Mesenteric fat pad (tissue), 1 donor: ENCODE measurements around the gene KRT35. TPM values are rescaled to one million over a fixed set of nuclear protein-coding genes. Genes with fewer than 3 reads are reported as not detected.
"Not testable (repeated sequence)": the region's sequence is repeated elsewhere in the genome, so short reads cannot be mapped to it uniquely, and the experiment has no call there.

Experiments
- DNase-seq: peaks from one replicate; pipeline ENCODE4 v3.0.0-alpha.2; 2020; ENCODE audit warnings: low spot score
- total RNA-seq: library from RNA; stranded (reverse); fragmentation: NEBNext Ultra II Directional; extraction: Animal tissue kit (Norgen Biotek cat#: 25700); gene quantifications from one replicate; pipeline ENCODE4 v1.2.1, GENCODE V29; 2021
- donor health status: DM: yes; HTN: yes; CAD: no.

Gene KRT35
- total RNA-seq, 1 donor from 2014 or later, result not detected

GRCh38 chr17:41462705-41463104, 18.2 kb downstream of the KRT35 start:
- DNase-seq, result no peak

DNA sequence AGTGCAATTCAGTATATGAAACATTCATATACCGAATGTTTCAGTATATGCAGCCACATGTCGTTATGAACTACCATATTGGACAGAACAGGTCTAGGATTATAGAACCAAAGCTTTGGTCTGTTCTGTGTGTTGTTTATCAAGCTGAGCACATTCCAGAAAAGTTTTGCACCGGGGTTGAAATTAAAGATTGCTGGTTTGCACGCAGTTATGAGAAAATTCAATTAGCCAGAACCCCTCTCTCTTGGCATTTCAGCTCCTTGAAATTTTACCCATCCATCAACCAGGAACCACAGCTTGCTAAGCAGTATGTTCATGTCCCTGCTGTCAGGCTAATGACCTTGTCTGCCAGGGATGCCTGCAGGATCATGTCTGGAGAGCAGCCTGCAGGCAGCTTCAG, 23.3 kb downstream of the KRT35 start:
- DNase-seq, result no peak

DNA sequence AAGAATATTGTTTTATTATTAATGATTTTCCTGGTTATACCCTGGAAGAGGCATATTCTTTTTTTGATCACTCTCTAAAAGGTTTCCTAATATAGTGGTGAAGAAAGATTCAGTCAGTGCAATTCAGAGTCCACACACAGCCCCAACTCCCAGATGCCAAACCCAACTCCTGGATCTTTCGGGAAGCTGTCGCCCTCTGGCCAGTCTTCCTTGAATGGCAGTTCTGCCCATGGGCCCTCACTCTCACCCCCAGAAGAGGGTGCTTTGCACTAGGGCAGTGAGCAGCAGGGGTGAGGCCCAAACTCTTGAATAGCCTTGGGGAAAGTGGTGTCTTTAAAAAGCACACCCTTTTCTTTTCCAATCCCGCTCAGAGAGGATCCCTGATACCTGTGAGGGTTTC, 24.7 kb downstream of the KRT35 start:
- no peak for DNase-seq

DNA sequence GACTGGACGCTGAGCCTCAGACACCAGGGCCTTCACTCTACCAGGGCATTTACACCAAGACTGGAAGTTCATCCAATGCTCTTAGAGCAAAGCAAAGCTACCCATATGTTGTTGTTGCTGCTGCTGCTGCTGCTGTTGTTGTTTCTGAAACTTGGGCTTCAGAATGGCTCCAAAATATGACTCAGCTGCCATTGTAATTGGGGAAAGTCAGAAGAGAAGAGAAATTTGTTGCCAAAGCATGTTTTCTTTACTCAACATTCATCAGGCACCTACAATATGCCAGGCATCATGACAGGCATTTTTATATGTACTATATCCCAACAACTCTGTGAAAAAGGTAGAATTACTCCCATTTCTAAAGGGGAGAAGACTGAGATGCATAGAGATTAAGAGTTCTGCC, 25.7 kb downstream of the KRT35 start:
- DNase-seq, result no peak

DNA sequence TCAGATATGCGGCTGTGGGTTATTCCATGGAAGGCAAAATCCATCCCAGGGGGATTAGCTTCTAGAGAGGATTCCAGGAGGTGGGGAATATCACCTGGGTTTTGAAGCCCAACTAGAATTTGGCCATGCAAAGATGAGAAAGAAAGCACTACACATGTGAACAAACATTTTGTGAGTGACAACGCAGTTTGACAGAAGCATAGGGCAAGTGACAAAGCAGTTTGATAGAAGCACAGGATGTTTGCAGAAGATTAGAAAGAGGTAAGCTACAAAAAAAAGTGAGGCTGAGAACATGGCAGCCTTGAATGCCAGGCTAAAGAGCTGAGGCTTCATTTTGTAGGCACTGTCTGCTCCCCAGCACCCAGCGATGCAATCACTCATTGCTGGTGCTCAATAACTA, 27.9 kb downstream of the KRT35 start:
- no peak for DNase-seq

DNA sequence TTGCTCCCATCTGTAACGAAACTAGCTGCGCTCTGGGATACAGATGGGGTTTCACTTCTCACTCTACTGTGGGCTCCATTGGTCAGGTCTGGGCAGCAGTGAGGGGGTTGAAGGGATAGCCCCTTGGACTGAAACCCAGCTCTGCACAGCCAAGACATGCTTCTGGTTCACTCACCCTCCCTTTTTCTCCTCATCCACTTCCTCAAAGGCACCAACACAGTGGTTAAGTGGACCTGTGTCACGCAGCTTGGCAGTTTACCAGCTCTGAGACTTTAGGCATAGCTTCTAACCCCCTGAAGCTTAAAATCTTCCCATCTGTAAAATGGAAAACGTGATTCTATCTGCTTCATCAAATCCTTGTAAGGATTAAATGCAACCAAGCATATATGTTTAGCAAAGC, 28.7 kb downstream of the KRT35 start:
- DNase-seq, result no peak

GRCh38 chr17:41451154-41451728, 29.7 kb downstream of the KRT35 start:
- DNase-seq, result no peak

- DNase-seq, result no peak
These were observed 31.9 kb downstream of the KRT35 start for GRCh38 chr17:41449008-41449407.

- no peak for DNase-seq
These were observed 32.4 kb downstream of the KRT35 start for GRCh38 chr17:41448506-41448905.

GRCh38 chr17:41446806-41447205, 34.1 kb downstream of the KRT35 start:
- DNase-seq, result no peak

- DNase-seq, result no peak
These were observed 36.3 kb downstream of the KRT35 start for GRCh38 chr17:41444640-41445039.

GRCh38 chr17:41444186-41444585, 36.8 kb downstream of the KRT35 start:
- DNase-seq, result no peak

GRCh38 chr17:41442739-41443138, 38.2 kb downstream of the KRT35 start:
- peak; percentile 3 for DNase-seq

- no peak for DNase-seq
These were observed 40.4 kb downstream of the KRT35 start, which contains the start of gene KRT38 for GRCh38 chr17:41440531-41441033. TSS of gene KRT38 (minus strand) at chr17:41440983. CDS start at chr17:41440921, 62 bp downstream.

DNA sequence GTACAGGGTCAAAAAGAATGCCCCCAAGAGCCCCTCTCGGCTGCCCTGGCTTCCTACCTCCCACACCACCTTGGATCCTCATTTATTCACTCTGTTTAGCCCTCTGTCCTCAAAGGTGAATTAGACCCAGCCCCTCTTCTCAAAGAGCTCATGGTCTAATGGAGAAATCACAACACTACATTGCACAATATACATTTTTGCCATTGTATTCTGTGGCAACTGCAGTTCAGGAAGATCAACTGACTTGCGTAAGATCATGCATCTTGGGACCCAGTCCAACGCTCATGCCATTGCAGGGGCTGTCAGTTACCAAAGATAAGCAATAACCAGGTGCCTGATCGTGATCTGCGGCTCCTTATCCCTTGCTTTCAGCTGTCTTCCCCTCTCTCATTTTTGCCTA, 41.6 kb downstream of the KRT35 start:
- DNase-seq, result no peak

- DNase-seq, result no peak
These were observed 43.2 kb downstream of the KRT35 start for GRCh38 chr17:41437769-41438168.

GRCh38 chr17:41437254-41437653, 43.7 kb downstream of the KRT35 start:
- no peak for DNase-seq

GRCh38 chr17:41434415-41434814, 46.5 kb downstream of the KRT35 start:
- DNase-seq, result no peak

DNA sequence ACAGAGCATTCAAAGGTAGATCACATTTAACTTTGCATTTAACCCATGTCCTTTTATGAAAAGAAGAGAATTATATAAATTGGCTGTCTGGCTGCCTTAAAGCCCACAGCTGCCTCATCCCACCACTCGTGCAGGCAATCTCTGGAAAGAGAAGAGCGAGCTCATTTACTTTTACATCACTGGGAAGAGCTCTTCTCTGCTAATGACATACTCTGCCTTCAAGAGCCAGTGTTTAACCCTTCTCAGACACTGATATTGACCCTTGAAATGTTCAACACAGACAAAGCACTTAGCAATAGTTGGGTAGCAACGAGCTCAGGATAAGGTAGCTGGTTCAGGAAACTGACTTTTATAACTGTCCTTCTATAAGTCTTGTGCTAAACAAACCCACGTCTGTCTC, 46.9 kb downstream of the KRT35 start:
- no peak for DNase-seq

GRCh38 chr17:41433586-41433985, 47.4 kb downstream of the KRT35 start:
- no peak for DNase-seq

GRCh38 chr17:41430376-41430775, 50.6 kb downstream of the KRT35 start:
- not testable (repeated sequence) for DNase-seq

DNA sequence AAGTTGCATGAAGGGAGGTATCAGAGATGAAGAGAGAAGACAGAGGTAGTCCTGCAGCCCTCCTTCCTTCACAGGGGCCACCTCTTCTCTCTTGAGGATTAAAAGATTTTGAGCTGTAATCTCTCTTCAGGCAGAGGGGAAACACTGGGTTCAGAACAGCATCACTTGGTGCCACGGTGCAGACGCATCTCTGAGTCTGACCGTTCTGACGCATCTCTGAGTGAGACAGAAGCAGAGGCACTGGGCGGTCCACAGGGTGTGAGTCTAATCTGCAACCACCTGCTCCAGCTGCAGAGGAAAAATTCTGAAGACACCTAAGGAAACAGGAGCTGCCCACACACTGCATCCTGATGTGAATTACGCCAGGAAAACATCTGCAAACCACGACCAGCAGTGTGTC, 51.3 kb downstream of the KRT35 start:
- no peak for DNase-seq

DNA sequence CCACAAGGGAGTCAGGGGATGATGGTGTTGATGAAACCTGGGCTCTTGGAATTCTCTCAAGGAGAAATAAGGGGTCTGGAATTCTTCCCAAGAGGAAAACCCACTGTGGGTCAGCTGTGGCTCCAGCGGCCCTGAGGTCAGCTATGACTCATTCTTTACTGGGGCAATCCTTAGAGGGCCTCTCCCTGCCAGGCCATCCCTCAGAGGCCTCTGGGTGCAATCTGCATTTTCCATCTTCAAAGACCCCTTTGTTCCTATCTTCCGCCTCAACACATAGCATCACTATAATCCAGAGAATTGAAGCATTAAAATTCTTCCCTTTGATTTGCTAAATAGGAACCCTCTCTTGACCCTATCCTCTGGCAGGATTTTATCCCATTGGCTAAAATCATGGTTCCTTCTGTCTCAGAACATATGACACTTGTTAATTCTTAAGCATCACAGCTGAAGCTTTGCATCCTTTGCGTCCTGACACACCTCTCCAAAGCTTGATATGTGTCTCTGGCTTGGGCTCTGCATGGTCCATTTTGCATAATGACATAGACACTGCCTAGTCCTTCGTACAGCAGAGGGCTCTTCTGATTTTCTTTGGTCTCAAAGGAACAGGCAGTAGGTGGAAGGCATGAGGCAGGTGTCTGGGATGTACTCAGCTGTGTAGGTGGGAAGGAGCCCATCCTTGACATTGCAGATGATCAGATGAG, 52.2 kb downstream of the KRT35 start:
- no peak for DNase-seq
